Astrocyte (in vitro differentiated cells and primary cell): Measurements from ENCODE around the gene TUBG2. TPM values are rescaled to one million over a fixed set of nuclear protein-coding genes. Genes with fewer than 3 reads are reported as not detected.
"Not testable (repeated sequence)": the region's sequence is repeated elsewhere in the genome, so short reads cannot be mapped to it uniquely, and the experiment has no call there.

Experiments used
- DNase-seq: peaks from one replicate; pipeline ENCODE4 v3.0.0-alpha.2; 2010; ENCODE audit warnings: low read depth
- FAIRE-seq: peaks from 2 replicates; lab custom pipeline; 2011; peaks lifted over from hg19 to GRCh38; lab: Jason Lieb, UNC
- H2AFZ ChIP-seq: 2 replicates; pipeline ENCODE4 v1.6.0; 2012; ENCODE audit warnings: low read depth, low read length, inconsistent platforms
- H3K27ac ChIP-seq: 2 replicates; pipeline ENCODE4 v1.5.1; 2011; ENCODE audit warnings: low read depth, low read length, inconsistent platforms
- H3K27me3 ChIP-seq: 2 replicates; pipeline ENCODE4 v1.6.0; 2011; ENCODE audit warnings: low read length, inconsistent platforms; ENCODE audit not compliant: insufficient read depth
- H3K36me3 ChIP-seq: 2 replicates; pipeline ENCODE4 v1.5.1; 2011; ENCODE audit warnings: low read length, inconsistent platforms; ENCODE audit not compliant: insufficient read depth
- H3K4me1 ChIP-seq: 2 replicates; pipeline ENCODE4 v1.5.1; 2011; ENCODE audit warnings: low read length, inconsistent platforms; ENCODE audit not compliant: insufficient read depth
- H3K4me2 ChIP-seq: 2 replicates; pipeline ENCODE4 v1.6.0; 2012; ENCODE audit warnings: low read length, inconsistent platforms
- H3K4me3 ChIP-seq: 2 replicates; pipeline ENCODE4 v1.5.1; 2011; ENCODE audit warnings: low read depth, mild to moderate bottlenecking, low read length, inconsistent platforms; ENCODE audit not compliant: insufficient read depth
- H3K79me2 ChIP-seq: 2 replicates; pipeline ENCODE4 v1.6.0; 2012; ENCODE audit warnings: mild to moderate bottlenecking, low read length, inconsistent platforms; ENCODE audit not compliant: insufficient read depth
- H3K9ac ChIP-seq: 2 replicates; pipeline ENCODE4 v1.6.0; 2012; ENCODE audit warnings: mild to moderate bottlenecking, low read length, inconsistent platforms
- H3K9me3 ChIP-seq: 2 replicates; pipeline ENCODE4 v1.5.1; 2012; ENCODE audit warnings: low read depth, mild to moderate bottlenecking, low read length, inconsistent platforms; ENCODE audit not compliant: insufficient read depth
- H4K20me1 ChIP-seq: 2 replicates; pipeline ENCODE4 v1.6.0; 2012; ENCODE audit warnings: low read length, inconsistent platforms; ENCODE audit not compliant: insufficient read depth
- H3K27ac Mint-ChIP-seq: one replicate; pipeline ENCODE4 v1.8.0; 2021; ENCODE audit warnings: mild to moderate bottlenecking, mixed read lengths; ENCODE audit not compliant: unreplicated experiment
- H3K27me3 Mint-ChIP-seq: one replicate; pipeline ENCODE4 v1.8.0; 2021; ENCODE audit warnings: low read depth, mixed read lengths; ENCODE audit not compliant: unreplicated experiment
- H3K36me3 Mint-ChIP-seq: one replicate; pipeline ENCODE4 v1.8.0; 2021; ENCODE audit warnings: low read depth, mixed read lengths; ENCODE audit not compliant: unreplicated experiment
- H3K4me1 Mint-ChIP-seq: one replicate; pipeline ENCODE4 v1.8.0; 2021; ENCODE audit warnings: low read depth, mixed read lengths; ENCODE audit not compliant: unreplicated experiment
- H3K4me3 Mint-ChIP-seq: one replicate; pipeline ENCODE4 v1.8.0; 2021; ENCODE audit warnings: mild to moderate bottlenecking, moderate library complexity, mixed read lengths; ENCODE audit not compliant: unreplicated experiment
- H3K9me3 Mint-ChIP-seq: one replicate; pipeline ENCODE4 v1.8.0; 2021; ENCODE audit warnings: mild to moderate bottlenecking, mixed read lengths; ENCODE audit not compliant: unreplicated experiment
- EZH2 ChIP-seq: IDR thresholded peaks from 2 replicates; pipeline ENCODE4 v1.6.1; 2012; ENCODE audit warnings: mild to moderate bottlenecking, low read length, inconsistent platforms; ENCODE audit not compliant: insufficient read depth
- total RNA-seq: library from RNA; stranded (reverse); gene quantifications from 2 replicates; pipeline ENCODE4 v1.2.1, GENCODE V29; 2021
- TF ChIP-seq, protein P1 (sequence below): IDR thresholded peaks from 2 replicates; pipeline ENCODE4 v1.5.1; 2011; ENCODE audit warnings: low read depth, mild to moderate bottlenecking, inconsistent platforms, low read length, moderate library complexity; ENCODE audit not compliant: insufficient read depth

TUBG2 gene
- total RNA-seq, 1 donor from 2014 or later: 14.4 TPM

DNA sequence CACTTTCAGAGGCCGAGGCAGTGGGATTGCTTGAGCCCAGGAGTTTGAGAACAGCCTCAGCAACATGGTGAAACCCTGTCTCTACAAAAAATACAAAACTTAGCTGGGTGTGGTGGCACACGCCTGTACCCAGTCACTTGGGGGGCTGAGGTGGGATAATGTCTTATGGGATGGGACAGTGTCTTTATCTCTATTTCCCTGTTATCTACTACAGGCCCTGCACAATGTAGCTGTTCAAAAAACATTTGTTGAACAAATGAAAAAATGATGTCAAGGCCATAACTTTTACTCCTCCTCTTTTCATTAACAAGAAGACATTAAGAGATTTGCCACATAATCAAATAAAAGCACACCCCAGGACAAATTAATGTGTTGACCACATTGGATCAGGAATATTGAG, 35.8 kb upstream of the TUBG2 start:
- H3K9me3 ChIP-seq: no peaks in the 10 kb centered on the region
- TF ChIP-seq, protein P1, sequence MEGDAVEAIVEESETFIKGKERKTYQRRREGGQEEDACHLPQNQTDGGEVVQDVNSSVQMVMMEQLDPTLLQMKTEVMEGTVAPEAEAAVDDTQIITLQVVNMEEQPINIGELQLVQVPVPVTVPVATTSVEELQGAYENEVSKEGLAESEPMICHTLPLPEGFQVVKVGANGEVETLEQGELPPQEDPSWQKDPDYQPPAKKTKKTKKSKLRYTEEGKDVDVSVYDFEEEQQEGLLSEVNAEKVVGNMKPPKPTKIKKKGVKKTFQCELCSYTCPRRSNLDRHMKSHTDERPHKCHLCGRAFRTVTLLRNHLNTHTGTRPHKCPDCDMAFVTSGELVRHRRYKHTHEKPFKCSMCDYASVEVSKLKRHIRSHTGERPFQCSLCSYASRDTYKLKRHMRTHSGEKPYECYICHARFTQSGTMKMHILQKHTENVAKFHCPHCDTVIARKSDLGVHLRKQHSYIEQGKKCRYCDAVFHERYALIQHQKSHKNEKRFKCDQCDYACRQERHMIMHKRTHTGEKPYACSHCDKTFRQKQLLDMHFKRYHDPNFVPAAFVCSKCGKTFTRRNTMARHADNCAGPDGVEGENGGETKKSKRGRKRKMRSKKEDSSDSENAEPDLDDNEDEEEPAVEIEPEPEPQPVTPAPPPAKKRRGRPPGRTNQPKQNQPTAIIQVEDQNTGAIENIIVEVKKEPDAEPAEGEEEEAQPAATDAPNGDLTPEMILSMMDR: no peak
- no peak for TF ChIP-seq EZH2
- Mint-ChIP-seq H3K4me1 (no peaks in the 10 kb centered on the region), H3K27ac (no peak overlapping the region), H3K9me3 (no peaks in the 10 kb centered on the region), H3K4me3 (no peak overlapping the region), H3K27me3 (peaks cover 9% of the 10 kb centered on the region), H3K36me3 (no peaks in the 10 kb centered on the region)
- H2AFZ ChIP-seq: no peak overlapping the region
- no peak overlapping the region for H3K27ac ChIP-seq
- H3K79me2 ChIP-seq: no peaks in the 10 kb centered on the region
- H3K27me3 ChIP-seq: no peaks in the 10 kb centered on the region
- H3K4me3 ChIP-seq: no peak overlapping the region
- FAIRE-seq (no peak), DNase-seq (no peak)
- no peak overlapping the region for H3K9ac ChIP-seq
- H3K4me2 ChIP-seq: no peak overlapping the region
- no peaks in the 10 kb centered on the region for H3K36me3 ChIP-seq
- no peaks in the 10 kb centered on the region for H4K20me1 ChIP-seq
- no peaks in the 10 kb centered on the region for H3K4me1 ChIP-seq

GRCh38 chr17:42623732-42624596, 35.1 kb upstream of the TUBG2 start:
- H3K27me3 Mint-ChIP-seq: peaks cover 9% of the 10 kb centered on the region
- DNase-seq: peak; percentile 79
- H3K4me3 Mint-ChIP-seq: no peak overlapping the region
- no peak overlapping the region for H2AFZ ChIP-seq
- H3K36me3 ChIP-seq: no peaks in the 10 kb centered on the region
- H3K79me2 ChIP-seq: no peaks in the 10 kb centered on the region
- no peak overlapping the region for H3K27ac Mint-ChIP-seq
- H3K36me3 Mint-ChIP-seq: no peaks in the 10 kb centered on the region
- no peaks in the 10 kb centered on the region for H3K9me3 Mint-ChIP-seq
- H4K20me1 ChIP-seq: no peaks in the 10 kb centered on the region
- no peaks in the 10 kb centered on the region for H3K4me1 Mint-ChIP-seq
- H3K4me1 ChIP-seq: no peaks in the 10 kb centered on the region
- no peak overlapping the region for H3K9ac ChIP-seq
- H3K27ac ChIP-seq: no peak overlapping the region
- H3K9me3 ChIP-seq: no peaks in the 10 kb centered on the region
- TF ChIP-seq, protein P1: no peak
- no peak for TF ChIP-seq EZH2
- no peak for FAIRE-seq
- H3K27me3 ChIP-seq: no peaks in the 10 kb centered on the region
- no peak overlapping the region for H3K4me2 ChIP-seq
- H3K4me3 ChIP-seq: no peak overlapping the region

- not testable (repeated sequence) for DNase-seq, H3K9ac ChIP-seq, H3K27me3 Mint-ChIP-seq, H3K9me3 Mint-ChIP-seq, H3K4me1 ChIP-seq, H2AFZ ChIP-seq, H3K36me3 ChIP-seq, H3K27me3 ChIP-seq, H3K36me3 Mint-ChIP-seq, H3K9me3 ChIP-seq, H3K27ac ChIP-seq, H4K20me1 ChIP-seq, H3K4me2 ChIP-seq, FAIRE-seq, H3K27ac Mint-ChIP-seq, H3K4me3 Mint-ChIP-seq, H3K79me2 ChIP-seq, H3K4me3 ChIP-seq, H3K4me1 Mint-ChIP-seq
These were observed 31.9 kb upstream of the TUBG2 start for GRCh38 chr17:42627032-42627764.
